GM19467 (cell line): Measurements from ENCODE around the gene MIF4GD.
A peak's percentile ranks its signal among the peaks of the same experiment; 100 is the strongest.
"Not testable (repeated sequence)": the region's sequence is repeated elsewhere in the genome, so short reads cannot be mapped to it uniquely, and the experiment has no call there.

ENCODE experiments used
- ATAC-seq: cut with Tn5 transposase; IDR thresholded peaks from one replicate; pipeline ENCODE4 v1.9.1; 2021; ENCODE audit warnings: mild to moderate bottlenecking, moderate library complexity; ENCODE audit not compliant: unreplicated experiment

Gene MIF4GD

DNA sequence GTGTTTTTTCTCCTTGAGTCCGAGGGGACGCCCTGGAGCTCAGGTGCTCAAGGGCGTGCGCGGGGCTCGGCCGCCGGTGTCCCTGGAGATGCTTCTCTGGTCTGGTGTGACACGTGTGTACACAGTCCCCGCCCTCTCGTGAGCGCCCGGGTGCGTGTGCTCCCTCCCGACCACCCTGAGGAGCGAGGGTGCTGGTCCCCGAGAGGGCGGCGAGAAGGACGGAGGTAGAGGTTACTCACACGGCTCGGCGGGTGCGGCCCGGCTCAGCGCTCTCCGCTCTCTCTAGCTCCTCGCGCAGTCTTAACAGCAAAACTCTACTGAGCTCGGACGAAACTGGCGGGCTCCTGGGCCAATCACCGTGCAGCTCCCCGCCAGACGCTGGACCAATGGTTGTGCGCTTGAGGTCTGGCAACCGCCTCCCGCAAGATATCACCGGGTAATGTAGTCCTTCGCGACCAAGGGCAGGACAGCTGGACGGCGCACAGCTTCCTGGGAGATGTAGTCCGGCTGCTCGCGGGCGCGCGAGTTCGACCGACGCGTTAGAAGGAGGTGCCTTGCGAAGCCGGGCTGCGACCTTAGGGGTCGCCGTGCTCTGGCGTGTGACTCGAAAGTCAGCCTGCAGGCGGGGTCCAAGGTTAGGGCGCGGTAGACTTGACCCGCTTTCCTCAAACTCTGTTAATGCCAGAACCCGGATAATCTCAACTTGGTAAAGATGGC is 18.2 kb upstream of the MIF4GD start, which contains the start of gene SLC25A19:
TSS of gene SLC25A19 (minus strand) at position 319 of the 717 bp plus-strand sequence. CDS start 2,669 bp downstream, outside the sequence.
- ATAC-seq: peak; percentile 90

DNA sequence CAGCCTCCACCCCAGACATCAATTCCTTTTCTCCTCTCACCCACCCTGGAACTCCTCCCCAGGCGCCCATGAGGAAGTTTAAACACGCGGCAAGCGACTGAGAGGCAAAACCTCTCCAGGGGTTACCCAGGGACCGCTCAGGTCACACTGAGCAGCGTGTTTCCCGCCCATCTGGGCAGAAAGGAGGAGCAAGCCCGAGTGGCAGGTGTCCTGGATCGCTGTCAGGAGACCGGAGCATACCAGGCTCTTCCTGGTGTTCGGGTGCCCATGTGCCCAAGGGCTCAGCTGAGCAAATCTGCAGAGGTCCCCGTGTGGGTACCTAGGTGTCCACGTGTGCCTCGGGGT is 17.7 kb upstream of the MIF4GD start:
- peak; percentile 11 for ATAC-seq

DNA sequence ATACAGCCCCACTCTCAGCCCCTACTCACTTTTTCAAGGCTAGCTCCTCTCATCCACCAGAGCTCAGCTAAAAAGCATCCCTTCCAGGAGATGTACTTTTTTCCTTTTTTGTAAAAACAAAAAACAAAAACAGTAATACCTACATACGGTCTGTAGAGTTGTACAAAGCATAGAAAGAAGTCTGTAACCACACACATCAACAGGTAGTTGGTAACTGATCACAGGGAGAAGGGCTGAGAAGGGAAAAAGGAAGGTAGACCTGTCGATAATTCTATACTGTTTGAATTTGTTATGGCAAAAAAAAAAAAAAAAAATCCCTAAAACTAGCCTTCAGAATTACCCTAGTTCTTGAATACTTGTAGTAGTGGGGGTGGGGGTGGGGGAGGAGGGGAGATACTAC is 17.3 kb upstream of the MIF4GD start:
- ATAC-seq: no peak

DNA sequence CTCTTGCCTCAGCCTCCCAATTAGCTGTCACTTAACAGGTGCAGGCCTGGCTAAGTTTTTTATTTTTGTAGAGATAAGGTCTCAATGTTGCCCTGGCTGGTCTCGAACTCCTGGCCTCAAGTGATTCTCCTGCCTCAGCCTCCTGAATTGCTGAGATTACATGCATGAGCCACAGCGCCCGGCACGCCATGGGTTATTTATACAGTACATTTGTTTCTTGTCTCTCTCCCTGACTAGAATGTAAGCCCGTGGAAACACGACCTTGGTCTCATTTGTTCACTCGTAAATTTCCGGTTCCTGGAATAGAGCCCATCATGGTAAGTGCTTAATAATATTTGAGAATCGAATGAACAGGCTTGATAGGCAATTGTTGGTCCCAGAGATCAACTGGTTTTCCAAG is 16.2 kb upstream of the MIF4GD start:
- no peak for ATAC-seq

DNA sequence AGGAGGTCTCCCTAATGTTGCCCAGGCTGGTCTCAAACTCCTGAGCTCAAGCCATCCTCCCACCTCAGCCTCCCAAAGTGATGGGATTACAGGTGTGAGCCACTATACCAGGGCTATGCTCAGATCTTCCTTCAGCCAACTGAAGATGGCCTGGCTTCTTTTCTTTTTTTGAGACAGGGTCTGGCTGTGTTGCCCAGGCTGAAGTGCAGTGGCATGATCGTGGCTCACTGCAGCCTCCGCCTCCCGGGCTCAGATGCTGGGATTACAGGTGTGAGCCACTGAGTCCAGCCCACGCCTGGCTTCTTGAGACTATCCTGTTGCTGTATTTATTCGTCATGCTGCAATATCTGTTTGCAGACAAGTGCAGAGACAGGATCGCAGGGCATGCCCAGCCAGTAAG is 14.1 kb upstream of the MIF4GD start:
- ATAC-seq: no peak

DNA sequence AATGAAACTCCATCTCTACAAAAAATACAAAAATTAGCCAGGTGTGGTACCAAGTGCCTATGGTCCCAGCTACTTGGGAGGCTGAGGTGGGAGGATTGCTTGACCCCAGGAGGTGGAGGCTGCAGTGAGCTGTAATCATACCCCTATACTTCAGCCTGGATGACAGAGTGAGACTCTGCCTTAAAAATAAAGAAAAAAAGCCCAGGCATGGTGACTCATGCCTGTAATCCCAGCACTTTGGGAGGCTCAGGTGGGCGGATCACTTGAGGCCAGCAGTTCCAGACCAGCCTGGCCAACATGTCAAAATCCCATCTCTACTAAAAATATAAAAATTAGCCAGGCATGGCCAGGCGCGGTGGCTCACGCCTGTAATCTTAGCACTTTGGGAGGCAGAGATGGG is 9.2 kb upstream of the MIF4GD start:
- not testable (repeated sequence) for ATAC-seq

DNA sequence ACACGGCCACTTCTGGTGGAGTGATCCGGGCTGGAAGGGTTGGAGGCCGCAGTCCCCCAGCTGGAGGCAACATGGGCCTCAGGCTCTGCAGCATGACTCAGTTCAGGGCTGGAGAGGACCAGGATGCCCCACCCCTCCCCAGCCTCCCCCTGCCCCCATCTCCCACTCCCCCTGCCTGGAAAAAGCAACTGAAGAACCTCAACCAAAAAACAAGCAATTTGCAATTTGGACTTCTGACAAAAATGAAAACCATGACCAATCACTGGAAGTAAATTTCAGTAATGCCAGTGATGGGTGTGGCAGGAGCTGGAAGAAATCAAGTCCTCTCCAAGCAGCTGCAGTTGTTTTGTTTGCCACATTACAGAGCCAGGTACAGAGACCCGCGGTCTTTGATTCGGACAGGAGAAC is 6.6 kb upstream of the MIF4GD start:
- no peak for ATAC-seq

DNA sequence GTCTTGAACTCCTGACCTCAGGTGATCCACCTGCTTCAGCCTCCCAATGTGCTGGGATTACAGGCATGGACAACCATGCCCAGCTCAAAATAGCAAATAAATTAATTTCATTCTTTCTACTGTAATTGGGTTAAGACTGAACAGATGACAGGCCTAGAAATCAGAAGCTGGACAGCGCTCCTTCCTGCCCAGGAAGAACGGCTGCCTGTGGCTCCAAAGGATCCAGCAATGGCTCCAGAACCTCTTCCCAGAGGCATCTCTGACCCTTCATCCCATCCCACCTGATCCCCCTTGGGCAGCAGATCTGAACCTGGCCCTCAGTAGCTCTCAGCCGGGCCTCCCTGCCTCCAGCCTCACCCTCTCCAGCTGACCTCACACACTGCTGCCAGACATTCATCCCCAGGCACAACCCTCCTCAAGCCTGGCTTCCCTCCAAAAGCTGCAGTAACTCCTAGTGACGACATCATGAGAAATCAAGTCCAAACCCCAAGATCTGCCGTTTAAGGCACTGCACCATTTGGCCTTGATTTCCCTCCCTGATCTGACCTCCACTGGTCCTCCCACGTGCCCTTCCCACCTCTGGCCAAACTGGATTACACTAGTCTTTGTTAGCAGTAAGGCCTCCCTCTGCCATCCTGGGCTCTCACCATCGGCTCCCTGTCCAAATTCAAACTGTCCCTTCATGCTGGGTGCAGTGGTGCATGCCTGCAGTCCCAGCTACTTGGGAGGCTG is 3.1 kb upstream of the MIF4GD start:
- no peak for ATAC-seq

DNA sequence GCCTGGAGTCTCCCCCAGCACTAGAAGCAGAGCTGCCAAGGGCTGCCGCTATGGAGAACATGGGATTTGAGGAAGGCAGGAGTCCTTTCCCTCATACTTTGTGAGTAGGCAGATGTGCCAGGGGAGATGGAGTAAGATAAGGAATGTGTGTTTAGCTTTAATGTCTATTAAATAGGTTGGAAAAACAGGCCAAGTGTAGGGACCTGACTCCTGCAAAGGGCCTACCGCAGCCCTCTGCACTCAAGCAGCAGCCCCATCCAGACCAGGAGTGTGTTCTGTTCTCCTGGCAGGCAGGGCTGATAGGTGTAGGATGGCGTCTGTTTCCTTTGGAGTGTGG is 1.8 kb upstream of the MIF4GD start:
- ATAC-seq: no peak

DNA sequence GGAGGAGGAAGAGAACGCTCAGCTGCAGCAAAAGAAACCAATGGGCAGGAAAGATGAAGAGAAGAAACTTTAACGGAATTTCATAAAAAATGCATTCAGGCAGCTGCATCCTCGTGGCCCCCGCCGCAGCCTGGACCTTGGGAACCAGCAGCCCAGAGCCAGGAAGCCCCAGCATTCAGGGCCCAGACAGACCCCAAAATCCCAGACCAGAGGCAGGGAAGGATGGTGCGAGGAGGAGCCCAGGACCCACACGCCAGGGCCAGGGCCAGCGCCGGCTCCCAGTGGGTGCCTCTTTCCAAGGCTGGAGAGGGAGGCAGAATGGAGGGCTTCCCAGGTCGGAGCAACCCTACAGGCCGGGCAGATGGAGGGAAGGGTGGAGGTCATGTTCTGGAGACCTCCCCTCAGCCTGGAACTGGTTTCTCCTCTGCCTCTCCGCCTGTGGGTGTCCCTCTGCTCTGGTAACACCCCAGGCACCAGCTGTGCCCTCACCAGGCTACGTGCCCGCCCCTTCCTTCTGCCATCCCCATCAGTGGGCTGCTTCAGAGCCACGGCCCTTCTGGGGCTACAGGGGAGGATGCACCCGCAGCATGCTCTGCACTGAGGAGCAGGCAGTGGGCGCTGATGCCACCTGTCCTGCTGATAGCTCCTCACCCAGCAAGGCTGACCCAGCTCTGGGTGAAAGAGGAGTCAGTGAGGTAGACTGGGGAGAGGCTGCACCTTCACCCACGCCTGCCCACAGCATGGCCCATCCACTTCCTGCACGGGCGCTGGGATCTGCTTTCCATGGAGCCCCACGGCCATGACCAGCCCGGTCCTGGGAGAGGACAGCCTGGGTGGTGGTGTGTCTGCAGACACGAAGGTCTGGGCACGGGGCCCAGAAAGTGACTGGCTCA is 1.2 kb upstream of the MIF4GD start:
- ATAC-seq: no peak

DNA sequence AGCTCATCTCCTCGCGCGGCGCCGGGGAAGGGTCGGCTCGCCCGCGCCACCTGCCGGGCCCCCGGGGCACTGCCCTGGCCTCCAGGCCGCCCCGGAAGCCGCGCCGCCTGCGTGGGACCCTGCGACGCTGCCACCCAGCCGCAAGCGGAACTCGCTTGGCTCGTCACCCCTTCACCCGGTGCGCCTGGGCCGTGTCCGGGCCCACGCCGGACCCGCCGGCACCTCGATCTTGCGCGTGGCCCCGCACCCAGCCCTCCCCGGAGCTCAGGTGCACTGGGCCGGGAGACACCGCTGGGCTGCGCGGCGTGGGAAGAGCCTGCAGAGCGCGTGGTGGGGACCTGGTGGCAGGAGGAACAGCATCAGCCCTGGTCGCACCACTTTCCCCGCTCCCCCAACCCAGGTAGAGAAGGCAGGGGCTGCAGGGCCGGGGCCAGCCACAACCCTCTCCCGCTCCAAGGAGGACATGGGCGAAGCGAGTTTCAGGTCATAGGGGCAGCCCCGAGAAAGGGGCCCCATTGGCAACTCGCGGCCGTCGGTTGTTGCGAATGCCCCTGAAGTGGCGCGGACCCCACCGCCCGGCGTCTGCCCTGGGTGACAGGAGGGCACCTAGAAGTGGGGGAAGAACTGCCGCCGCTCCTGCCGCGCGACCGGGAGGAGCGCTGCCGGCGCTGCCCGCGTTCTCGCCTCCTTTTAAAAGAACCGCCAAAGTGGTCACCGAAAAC is 363 bp upstream of the MIF4GD start:
- ATAC-seq: peak; percentile 59

DNA sequence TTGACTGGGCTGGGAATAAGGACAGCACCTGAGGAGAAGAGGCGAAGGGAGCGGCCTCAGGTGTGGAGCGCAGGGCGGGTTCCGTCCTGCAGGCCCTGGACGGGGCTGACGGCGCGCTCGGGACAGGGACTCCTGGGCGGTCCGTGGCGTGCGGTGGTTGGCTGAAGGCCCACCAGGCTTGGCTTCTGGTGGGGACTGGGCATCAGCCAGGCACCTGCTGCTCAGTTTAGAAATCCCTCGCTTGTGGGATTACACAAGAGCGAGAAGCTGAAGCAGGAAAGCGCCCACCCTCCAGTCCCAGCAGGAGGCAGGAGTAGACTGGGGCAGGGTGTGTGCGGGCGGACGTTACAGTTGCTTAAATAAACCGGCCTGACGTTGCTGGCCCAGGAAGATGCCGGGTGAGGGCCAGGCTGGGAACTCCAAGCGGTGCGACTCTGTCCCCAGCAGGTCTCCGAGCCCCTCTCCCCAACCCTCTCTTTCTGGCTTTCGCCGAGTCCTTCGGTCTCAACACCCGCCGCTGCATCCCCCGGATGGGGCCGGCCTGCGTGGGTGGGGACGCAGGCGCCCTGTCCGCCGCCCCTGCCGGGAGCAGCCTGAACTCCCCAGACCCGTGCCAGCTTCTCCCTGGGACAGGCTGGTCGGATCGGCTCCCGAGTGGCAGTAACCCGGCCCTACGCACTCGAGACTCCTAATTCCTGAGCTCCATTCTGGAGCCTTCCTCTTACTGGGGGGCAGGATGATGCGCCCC is 639 bp downstream of the MIF4GD start:
- peak; percentile 21 for ATAC-seq

DNA sequence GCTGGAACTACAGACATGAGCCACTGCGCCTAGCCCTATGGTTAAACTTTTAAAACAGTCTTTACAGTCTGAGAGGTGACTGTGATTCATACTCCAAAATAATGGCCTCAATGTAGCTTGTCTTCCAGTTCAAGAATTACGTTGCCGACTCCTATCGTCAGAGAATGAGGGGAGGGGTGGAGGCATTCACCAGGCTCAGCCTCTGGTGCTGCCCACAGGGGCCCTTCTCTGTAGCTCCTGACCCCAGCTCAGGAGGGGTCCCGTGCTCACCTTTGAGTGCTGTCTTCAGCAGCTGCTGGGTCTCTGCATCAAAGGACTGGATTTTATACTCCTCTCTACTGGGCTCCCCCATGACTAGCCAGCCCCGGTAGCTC is 1.2 kb downstream of the MIF4GD start:
- no peak for ATAC-seq

DNA sequence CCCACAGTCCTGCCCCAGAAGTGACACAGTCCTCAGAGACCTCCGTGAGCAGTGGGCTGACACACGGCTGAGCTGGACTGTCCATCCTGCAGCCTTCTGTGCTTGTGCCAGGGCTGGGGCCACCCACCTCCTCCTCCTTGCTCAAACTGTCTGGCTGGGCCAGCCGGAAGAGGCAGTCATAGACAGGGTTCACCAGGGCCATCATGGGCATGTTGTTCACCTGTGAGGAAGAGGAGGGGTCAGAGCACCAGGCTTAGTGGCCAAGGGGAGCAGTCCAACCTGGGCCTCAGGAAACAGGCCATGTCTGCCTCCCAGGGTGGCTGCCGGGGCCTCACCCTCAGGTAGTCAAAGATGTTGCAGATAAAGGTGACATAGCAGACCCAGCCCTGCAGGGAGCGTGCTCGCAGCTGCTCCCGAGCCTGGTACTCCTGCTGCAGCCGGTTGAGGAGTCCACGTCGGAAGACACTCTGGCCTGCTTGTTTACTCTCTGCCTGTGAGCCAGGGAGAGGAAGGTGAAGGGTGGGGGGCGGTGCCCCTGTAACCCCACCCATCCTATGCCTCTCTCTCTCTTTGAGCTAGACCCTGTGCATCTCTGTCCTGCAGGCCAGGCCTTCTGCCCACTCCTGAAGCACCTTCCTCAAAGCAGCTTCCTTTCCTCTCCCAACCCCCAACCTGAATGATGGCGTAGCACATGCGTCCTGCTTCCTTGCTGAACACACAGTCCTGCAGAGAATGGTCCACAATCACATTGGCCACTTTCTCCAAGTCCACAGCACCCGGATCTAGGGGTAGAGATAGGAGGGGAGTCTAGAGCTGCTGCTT is 3.4 kb downstream of the MIF4GD start:
- ATAC-seq: no peak

DNA sequence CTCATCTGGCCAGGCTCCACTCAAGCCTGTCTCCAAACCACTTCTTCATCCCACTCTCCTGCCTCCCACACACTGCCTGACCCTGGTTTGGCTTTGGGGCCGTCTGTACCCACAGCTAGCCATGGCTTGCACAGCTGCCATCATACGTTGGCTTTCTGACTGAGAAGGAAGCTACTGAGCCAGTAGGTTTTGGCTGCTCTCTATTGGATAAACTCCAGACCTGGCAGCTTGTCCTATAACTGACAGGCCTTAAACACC is 3.9 kb downstream of the MIF4GD start:
- ATAC-seq: no peak

DNA sequence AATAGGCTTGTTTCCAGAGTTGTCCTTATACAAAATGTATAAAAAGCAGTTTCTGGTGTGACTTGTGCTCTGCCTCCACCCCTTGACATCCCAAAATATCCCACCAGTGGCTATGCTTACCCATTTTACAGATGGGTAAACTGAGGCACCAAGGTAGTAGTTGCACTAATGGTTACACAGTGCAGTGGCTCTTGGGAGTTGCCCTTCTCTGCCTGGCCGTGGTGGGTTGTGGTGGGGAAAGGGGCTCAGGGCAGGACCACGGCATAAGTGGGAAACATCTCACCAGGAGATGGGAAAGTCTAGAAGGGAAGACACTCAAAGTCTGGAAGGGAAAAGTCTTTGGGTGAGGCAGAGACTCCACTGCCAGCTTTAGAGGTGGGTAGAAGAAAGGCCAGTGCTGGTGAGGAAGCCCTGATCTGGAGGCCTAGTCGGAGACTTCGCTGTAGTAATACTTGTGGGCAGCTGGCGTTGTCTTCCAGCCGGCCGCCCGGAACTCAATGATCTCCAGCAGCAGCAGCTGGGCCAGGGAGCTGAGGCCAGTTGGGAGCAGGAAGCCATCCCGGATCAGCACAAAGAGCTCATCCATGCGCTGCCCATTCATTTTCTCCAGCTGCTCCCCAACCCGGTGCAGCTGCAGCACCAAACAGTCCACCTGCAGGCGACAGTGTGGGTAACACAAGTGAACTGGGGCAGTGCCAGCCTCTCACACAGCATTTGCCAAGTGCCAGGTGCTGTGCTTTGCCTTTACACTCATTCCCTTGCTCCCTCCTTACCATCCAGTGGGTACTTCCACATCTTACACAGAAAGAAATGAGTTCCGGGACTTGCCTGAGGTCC is 4.5 kb downstream of the MIF4GD start:
- ATAC-seq: no peak

DNA sequence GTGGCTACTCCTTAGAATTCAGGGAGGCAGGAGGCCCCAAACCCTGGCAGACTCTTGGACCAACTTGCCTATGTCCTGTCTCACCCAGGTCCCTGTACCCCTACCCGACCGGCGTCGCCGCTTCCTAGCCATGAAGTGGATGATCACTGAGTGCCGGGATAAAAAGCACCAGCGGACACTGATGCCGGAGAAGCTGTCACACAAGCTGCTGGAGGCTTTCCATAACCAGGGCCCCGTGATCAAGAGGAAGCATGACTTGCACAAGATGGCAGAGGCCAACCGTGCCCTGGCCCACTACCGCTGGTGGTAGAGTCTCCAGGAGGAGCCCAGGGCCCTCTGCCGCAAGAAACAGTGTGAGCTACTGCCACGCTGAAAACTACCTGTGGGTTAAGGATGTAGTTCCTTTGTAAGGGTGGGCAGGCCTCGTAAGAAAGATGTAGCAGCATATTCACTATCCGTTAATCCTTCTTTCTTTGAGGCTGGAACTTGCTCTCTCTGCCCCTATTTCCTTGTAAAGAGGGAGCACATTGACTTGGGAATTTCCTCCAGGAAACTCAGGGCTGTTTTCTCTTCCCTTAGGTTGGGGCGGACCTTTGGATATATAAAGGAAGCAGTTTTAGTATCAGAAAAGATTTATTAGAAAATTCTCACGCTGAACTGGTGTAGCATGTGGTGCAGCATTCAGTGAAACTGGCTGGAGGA is 5.3 kb downstream of the MIF4GD start:
- ATAC-seq: no peak

DNA sequence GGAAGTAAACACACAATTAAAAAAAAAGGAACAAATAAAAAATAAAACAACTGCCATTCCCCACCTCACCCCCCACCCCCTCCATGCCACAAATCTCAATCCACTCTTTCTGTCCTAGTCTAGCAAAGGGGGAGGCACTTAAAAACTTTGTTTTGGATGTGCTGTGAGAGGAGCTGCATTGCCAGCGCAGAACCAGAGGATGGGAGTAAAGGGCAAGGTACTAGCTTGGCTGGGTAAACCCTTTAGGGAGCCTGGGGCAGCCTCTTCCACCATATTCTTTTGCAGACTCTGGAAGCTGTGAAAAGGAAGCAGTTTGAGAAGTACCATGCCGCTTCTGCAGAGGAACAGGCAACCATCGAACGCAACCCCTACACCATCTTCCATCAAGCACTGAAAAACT is 8.0 kb downstream of the MIF4GD start:
- ATAC-seq: no peak
